NCI-H446 (cell line): ENCODE measurements around the gene COL5A1.

ENCODE experiments used
- DNase-seq, 2 experiments: peaks; one replicate each; lab custom pipeline; 2025; lab: John Stamatoyannopoulos, UW

Gene COL5A1

DNA sequence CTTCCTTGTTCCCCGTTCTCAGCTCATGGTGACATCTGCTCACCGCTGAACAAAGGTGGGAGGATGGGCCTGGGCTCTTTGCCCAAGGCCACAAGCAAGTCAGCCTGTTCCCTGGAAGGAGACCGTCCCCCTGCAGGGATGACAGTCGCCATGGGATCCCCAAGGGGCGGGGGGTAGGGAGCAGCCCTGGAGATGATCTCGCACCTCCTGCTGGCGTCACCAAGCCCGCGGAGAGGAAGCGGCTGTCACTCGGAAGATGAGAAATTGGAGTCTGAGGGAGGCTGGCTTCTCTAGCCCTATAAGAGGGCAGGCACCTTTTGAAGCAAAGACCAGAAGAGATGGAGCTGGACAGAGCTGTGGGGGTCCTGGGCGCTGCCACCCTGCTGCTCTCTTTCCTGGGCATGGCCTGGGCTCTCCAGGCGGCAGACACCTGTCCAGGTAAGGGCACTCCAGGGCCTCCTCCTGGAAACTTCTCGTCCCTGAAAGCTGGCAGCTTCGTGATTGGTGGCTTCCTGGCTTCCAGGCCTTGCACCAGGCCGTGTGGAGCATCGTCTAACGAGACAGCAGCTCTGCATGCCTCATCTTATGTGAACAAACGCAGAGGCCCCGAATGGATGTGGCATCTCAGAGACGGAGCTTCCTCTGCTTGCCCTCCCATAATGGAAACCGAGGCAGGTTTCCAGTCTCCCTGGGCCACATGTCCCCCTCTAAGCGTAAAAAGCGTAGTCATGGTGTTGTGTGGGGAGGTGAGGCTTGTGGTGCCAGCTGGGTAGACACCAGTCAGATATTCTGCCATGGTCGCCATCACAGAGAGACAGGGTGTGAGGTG is 239.1 kb downstream of the COL5A1 start, which contains the start of gene FCN2:
FCN2 (plus strand) TSS at position 327 of the 829 bp plus-strand sequence; CDS start at position 339, 12 bp downstream.
- DNase-seq, result no peak

DNA sequence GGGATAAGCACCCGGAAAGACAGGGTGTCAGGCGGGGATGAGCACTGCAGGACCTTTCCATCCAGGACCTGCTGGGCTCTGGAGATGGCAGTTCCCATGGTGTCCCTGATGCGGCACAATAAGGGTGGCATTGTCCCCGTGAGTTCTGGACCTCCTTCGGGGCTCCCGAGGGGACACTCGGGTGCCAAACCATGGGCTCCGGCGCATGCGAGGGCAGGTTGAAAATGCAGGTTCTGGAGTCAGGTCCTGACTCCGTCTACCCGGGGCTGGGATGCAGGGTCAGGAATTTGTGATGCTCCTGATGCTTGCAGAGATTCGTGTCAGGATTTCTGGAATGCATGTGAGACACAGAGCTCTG is 239.7 kb downstream of the COL5A1 start:
- DNase-seq, result no peak

DNA sequence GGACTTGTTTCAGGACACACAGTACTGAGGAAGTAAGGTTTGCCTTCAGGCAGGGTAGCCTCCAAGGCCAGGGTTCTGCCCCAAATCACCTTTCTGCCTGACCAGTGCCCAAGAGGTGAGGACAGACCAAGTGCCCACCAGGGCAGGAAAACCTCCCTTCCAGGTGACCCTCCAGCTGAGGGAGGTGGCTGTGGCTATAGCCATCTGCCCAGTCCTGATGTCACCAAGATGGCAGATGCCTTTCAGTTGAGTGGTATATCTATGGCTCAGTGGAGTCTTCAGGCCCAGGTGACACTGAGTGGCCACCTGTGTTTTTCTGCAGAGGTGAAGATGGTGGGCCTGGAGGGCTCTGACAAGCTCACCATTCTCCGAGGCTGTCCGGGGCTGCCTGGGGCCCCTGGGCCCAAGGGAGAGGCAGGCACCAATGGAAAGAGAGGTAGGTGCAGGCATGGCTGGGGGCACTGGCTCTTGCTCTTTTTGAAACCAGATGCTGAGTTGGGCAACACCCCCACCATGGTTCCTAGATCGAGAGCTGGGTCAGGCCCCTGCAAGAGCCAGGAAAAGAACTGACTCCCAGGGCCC is 240.7 kb downstream of the COL5A1 start:
- no peak for DNase-seq

DNA sequence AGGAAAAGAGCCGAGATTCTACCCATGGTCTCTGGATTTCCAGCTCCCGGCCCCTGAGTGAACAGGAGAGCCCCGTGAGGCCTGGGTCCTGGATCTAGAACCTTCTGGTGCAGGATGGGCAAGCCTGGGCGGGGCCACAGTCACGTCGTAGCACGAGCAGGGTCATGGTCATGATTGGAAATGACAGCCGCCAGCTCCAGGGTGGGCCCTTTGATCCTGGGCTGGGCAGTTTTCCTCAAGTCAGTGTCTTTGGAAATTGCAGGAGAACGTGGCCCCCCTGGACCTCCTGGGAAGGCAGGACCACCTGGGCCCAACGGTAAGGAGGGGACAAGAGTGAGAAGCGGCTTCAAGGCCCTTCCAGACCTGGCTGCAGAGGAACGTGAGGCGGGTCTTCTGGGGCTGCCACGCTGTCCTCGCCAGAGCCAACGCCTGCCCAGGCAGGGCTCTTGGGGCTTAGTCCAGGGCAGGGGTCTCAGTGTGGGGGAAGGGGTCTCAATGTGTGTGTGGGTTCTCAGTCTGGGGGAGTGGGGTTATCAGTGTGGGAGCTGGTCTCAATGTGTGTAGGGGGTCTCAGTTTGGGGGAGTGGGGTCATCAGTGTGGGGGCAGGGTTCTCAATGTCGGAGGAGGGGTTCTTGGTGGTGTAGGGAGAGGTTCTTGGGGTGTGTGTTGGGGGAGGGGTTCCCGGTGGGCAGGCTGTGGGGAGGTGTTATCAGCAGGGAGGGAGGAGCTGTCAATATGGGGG is 241.6 kb downstream of the COL5A1 start:
- DNase-seq, result no peak

DNA sequence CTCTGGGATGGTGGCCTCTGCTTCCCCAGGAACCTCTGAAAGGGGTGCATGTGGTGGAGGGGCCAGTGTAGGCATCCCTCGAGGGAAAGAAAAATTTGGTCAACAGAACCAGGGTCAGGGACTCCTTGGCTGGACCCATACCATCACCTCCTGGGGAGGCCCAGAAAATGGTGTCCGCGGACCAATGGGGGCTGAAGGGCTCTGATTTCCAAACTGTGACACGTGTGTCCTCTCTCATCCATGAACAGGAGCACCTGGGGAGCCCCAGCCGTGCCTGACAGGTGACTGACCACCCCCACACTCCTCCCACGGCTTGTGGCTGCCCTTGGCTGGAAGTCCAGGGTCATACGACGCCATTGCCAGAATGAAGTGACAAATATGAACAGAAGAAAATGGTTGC is 242.9 kb downstream of the COL5A1 start:
- no peak for DNase-seq

DNA sequence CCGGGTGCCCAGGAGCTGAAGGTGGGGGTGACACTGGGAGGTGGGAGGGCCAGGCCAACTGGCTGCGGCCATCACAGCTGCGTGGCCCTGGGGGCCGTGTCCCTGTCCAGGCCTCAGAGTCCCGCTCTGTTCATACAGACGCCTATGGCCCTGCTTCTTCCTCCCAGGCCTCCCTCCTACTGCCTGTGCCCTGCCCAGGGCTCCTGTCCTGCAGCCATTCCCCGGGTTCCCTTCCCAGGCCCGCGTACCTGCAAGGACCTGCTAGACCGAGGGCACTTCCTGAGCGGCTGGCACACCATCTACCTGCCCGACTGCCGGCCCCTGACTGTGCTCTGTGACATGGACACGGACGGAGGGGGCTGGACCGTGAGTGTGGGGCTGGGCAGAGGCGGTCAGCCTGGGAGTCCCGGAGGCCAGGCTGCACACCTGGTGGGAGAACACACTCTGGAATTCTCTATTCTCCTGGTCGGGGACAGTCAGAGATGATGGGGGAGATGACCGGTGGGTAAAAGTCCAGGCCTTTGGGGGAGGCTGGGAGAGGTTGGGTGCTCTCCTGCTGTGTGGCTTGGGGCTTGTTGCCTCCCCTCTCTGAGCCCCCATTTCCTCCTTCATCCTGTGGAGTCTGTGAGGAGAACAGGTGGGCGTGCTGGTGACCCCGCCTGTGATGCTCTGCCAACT is 243.5 kb downstream of the COL5A1 start:
- DNase-seq, result no peak

DNA sequence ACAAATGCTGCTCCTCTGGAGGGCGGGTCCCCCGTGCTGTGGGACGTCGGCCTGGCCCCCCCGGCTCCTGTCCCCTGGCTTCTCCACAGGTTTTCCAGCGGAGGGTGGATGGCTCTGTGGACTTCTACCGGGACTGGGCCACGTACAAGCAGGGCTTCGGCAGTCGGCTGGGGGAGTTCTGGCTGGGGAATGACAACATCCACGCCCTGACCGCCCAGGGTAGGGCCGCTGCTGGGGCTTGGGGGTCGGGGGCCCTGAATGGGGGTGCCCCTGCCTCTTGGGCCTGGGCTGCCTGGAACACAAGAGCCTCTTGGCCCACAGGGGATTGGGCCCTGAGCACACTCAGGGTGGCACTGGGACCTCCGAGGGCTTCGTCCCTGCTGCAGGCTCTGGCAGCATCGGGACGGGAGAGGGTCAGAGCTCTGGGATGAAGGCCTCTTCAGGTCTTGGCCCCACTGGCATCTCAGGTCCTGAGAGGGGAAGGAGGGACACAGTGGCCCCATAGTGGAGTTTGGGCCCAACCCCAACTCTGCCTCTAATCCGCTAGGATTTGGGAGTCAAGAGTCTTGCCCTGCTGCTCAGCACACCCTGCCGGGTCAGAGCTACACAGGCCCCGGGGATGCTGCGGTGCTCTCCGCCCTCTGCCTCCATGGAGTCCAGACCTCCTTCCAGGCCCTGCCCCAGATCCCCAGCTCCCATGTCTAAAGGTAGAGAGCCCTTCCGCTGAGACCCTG is 244.2 kb downstream of the COL5A1 start:
- no peak for DNase-seq

DNA sequence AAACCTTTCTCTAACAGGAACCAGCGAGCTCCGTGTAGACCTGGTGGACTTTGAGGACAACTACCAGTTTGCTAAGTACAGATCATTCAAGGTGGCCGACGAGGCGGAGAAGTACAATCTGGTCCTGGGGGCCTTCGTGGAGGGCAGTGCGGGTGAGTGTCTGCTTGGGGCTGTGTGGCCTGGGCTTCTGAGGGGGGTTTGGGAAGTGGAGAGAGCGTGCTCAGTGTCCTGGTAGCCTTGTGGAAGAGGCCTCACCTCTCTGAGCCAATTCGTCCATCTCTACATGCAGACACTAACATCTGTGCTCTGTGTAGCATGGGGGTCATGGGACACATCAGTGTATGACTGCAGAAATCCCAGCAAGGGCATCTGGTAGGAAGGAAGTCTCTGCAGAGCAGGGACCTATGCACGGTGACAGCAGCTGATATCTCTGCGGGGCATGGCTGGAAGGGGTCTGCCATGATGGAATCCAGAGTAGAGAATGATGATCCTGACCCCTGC is 244.9 kb downstream of the COL5A1 start:
- DNase-seq, result no peak

DNA sequence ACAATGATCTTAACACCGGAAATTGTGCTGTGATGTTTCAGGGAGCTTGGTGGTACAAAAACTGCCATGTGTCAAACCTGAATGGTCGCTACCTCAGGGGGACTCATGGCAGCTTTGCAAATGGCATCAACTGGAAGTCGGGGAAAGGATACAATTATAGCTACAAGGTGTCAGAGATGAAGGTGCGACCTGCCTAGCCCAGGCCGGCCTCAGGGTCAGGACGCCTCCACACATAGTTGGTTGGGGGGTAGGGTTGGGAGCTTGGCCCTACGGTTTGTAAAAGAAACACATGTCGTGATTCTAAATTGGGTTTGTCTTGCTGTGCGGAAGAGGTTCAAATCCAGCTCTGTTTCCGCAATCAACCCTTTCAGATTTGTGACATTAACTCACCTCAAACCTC is 245.6 kb downstream of the COL5A1 start:
- DNase-seq, result no peak

DNA sequence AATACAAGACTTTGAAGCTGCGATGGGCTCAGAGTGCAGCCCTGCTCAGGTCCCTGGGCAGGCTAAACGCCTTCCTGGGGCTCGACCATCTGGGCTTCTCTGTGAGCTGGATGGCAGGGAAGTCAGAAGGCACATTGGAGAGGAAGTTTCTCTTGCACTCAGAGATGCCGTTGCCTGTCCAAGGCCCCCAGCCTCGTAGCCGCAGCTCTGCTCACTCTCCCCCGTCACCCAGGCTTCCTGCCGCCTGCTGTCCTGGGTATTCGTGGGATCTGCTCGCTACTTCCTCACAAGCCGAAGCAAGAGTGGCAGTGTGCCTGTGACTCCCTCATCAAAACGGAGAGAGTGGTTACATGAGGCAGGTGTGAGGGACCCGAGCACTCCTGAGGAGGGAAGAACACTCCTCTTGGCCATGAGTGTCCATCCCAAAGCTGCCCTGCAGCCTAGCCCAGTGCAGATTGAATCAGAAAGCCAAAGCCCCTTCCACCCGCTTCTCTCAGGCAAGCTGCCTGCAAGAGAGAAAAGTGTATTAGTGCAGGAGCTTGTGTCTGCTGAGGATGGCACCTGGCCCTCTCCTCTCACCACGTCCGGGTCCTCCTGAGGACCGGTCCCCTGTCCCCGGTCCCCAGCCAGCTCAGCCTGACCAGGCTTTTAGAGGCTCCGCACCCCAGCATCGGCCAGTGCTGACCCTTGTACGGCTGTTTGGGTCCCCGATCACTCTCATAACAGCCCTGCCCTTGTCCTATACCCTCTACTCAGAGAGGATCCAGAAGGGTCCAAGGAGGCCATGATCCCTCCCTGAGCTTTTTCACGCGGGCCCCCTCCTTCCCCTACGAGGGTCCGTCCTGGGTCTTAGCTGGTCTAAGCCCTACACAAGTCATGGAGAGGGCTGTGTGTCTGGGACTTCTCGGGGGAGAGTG is 246.3 kb downstream of the COL5A1 start:
- DNase-seq, result no peak

DNA sequence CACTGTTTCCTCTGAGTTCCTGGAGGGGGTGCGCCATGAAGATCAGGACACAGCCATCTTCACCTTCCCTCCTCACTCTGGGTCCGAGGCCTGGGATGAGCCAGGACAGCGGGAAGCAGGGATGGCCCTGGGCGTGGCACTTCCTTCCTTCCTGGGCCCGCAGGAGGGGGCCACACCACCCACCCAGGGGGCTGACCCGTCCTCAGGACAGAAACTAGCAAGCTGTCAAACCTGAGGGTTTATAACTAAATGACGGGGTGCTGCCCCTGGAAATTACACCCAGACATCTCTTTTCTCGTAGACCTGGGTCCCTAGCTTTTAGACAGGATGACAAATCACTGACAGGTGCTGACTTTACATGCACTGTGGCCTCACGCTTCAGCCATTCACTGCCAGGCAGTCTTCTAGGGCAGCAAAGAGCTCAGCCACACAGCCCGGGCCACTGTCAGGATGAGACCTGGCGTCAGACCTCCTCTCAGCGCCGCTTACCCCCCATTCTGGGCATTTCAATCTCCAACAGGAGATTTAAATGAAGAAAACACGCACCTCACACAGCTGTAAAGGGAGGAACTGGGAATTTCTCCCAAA is 247.1 kb downstream of the COL5A1 start:
- no peak for DNase-seq

DNA sequence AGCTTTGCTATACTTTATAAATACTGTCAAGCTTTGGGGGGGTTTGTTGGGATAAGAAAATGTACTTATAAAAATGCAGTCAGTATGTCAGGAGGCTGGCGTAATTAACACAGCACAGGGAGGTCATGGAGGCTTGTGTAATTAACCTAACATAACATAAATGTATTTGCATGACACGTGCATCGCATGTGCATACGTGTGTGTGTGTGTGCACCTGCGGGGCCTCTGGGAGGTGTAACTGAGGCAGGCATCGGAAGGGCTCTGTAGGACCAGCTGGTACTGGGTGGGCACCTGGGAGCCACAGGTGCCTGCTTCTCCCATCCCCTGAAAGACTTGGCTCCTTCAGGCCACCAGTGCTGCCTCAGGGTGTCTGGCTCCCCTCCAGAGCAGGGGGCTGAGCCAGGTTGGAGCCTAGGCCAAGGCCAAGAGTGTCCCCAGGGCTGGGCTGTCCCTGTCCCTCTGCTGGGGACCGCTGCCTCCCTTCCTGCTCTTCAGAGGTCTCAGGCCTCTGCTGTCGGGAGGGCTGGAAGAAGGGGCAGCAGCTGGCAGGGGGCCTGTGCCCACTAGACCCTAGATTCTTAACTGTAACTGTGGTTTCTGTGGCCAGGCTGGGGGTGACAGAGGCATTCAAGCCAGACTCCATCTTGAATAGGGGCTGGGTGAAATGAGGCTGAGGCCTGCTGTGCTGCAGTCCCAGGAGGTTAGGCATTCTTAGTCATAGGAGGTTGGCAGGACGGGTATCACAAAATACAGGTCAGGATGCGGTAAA is 248.0 kb downstream of the COL5A1 start:
- no peak for DNase-seq

DNA sequence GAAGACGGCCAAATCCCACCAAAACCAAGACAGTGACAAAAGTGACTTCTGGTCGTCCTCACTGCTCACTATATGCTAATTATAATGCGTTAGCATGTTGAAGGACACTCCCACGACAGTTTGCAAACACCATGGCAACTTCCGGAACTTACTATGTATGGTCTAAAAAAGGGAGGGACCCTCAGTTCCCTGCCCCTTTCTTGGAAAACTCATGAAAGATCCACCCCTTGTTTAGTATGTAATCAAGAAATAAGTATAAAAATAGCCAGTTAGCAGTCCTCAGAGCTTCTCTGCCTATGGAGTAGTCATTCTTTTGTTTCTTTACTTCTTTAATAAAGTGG is 248.5 kb downstream of the COL5A1 start:
- DNase-seq, result no peak

DNA sequence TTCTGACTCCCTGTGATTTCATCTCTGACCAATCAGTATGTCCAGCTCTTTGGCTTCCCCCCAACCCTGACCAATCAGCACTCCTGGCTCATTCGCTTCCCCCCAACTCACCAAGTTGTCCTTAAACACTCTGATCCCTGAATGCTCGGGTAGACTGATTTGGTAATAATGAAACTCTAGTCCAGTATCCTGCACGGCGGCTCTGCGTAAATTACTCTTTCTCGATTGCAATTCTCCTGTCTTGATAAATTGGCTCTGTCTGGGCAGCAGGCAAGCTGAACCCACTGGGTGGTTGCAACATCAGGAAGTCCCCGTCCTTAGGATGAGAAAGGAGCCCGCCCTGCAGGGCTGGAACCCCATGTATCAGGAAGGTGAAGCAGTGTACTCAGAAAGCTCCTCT is 249.4 kb downstream of the COL5A1 start:
- DNase-seq, result no peak

DNA sequence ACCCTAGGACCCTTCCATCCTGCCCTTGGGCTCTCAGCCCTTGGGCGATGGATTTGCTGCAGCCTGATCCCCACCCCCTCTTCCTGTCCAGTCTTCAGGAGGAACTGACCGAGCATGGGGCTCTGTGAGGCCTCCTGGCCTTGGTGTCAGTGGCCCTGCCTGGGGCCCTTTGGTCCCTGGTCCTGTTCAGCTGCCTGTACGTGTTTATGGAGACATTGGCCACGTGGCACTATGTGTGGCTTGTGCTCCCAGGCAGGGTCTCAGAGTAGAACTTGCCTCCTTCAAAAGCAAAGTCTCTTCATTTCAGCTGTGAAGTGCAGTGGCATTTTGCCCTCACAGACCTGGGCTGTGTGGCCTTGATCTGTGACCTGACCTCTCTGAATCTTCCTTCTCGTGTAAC is 250.1 kb downstream of the COL5A1 start:
- no peak for DNase-seq

DNA sequence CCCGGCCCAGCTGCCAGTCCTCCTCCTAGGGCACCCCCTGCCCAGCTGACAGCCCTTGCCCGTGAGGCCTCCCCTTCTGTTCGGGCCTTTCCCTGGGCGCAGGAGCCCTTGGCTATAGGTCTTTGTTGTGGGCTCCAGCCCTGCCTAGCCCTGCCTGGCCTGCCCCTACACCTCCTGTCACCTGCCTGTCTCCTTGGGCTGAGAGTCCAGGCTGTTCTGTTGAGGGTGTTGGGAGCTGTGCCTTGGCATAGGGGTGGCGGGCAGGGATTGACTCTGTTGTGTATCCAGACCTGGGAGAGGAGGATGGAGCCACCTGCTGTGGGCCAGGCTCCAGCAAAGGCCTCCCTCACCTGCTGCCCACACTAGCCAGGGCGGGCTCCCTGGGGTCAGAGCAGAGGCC is 250.6 kb downstream of the COL5A1 start:
- DNase-seq, result no peak

DNA sequence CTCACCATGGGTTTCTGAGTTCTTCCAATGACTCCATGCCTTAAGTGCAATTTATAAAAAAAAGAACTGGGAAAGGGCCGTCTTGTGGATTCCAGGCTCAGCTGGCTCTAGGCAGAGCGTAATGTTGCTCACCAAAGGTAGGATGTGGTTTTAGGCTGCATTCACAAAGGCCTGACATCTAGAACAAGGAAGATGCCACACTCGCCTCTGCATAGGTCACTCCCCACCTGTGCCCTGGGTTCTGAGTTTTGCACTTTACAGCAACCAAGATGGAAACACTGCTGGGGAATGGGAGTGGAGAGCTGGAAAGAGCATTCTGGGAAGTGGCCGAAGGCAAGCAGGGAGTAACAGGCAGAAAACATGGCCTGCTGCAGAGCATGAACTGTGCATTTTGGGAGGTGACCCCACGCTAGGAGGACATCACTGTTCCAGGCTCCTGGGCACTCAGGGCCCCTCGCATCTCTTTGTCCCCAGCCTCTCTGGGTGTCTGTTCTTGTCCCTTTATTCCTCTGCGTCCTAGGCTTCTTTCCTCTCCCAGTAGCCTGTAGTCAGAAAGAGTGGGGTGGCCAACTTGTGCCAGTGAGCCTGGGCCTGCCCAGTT is 251.3 kb downstream of the COL5A1 start:
- no peak for DNase-seq
